HEK293 (cell line): ENCODE results near the gene HNRNPUL2.

Source experiments
- CTCF ChIA-PET: fragments of 350-600 bp; formaldehyde crosslinking; extraction: SDS; loops from one replicate; lab custom pipeline; 2021; ENCODE audit warnings: antibody characterized with exemption; lab: Yijun Ruan, JAX
- POLR2A ChIA-PET: fragments of 300-600 bp; formaldehyde crosslinking; extraction: SDS; loops from one replicate; lab custom pipeline; 2020; ENCODE audit warnings: antibody characterized with exemption, inconsistent platforms; lab: Yijun Ruan, JAX
- H3K27ac ChIP-seq: fragments of 200-500 bp; sonication (Bioruptor generic); 2 replicates; pipeline ENCODE4 v1.5.1; 2014; ENCODE audit warnings: low read depth, low read length, control low read depth, inconsistent platforms; ENCODE audit errors: extremely low read depth
- H3K36me3 ChIP-seq, 2 experiments: fragments of 200-500 bp in 1 of 2; sonication (Bioruptor generic) in 1 of 2; 1 replicate in 1 of 2; 2 replicates in 1 of 2; pipeline ENCODE4 v1.5.1; 2014 to 2017; ENCODE audit warnings: inconsistent platforms in 2 of 2, low read length in 2 of 2; ENCODE audit not compliant: control insufficient read depth in 2 of 2, insufficient read depth in 1 of 2
- H3K4me1 ChIP-seq: fragments of 200-500 bp; sonication (Bioruptor generic); 2 replicates; pipeline ENCODE4 v1.5.1; 2014; ENCODE audit warnings: mild to moderate bottlenecking, low read length, inconsistent platforms; ENCODE audit not compliant: control insufficient read depth, insufficient read depth
- H3K4me3 ChIP-seq: 2 replicates; pipeline ENCODE4 v1.5.1; 2011; ENCODE audit warnings: low read depth, mild to moderate bottlenecking, control low read depth, low read length, moderate library complexity
- H3K9me3 ChIP-seq: fragments of 200-500 bp; sonication (Bioruptor generic); 2 replicates; pipeline ENCODE4 v1.5.1; 2014; ENCODE audit warnings: low read depth, low read length, inconsistent platforms; ENCODE audit not compliant: control insufficient read depth, insufficient read depth
- GFI1B ChIP-seq: fragments of 450-650 bp; formaldehyde crosslinking; IDR thresholded peaks from 2 replicates; pipeline ENCODE4 v1.5.1; 2016; ENCODE audit warnings: missing biosample characterization, missing genetic modification characterization
- HOXC10 ChIP-seq: sonication (generic); formaldehyde crosslinking; IDR thresholded peaks from 2 replicates; pipeline ENCODE4 v1.8.1; 2023; ENCODE audit warnings: mild to moderate bottlenecking, missing genetic modification reagents
- HOXD13 ChIP-seq: sonication (generic); formaldehyde crosslinking; IDR thresholded peaks from 2 replicates; pipeline ENCODE4 v1.8.0; 2022; ENCODE audit warnings: missing genetic modification reagents, borderline replicate concordance
- PRDM4 ChIP-seq: fragments of 450-650 bp; formaldehyde crosslinking; IDR thresholded peaks from 2 replicates; pipeline ENCODE4 v1.5.1; 2017; ENCODE audit warnings: missing biosample characterization, missing genetic modification characterization
- RBAK ChIP-seq: fragments of 450-650 bp; formaldehyde crosslinking; IDR thresholded peaks from 2 replicates; pipeline ENCODE4 v1.5.1; 2016; ENCODE audit warnings: missing biosample characterization, missing genetic modification characterization
- SCRT1 ChIP-seq: fragments of 450-650 bp; formaldehyde crosslinking; IDR thresholded peaks from 2 replicates; pipeline ENCODE4 v1.5.1; 2016; ENCODE audit warnings: missing biosample characterization, missing genetic modification characterization, borderline replicate concordance
- ZBTB10 ChIP-seq: fragments of 450-650 bp; formaldehyde crosslinking; IDR thresholded peaks from 2 replicates; pipeline ENCODE4 v1.5.1; 2016; ENCODE audit warnings: missing biosample characterization, missing genetic modification characterization
- ZBTB17 ChIP-seq: fragments of 450-650 bp; formaldehyde crosslinking; IDR thresholded peaks from 2 replicates; pipeline ENCODE4 v1.5.1; 2016; ENCODE audit warnings: missing biosample characterization, missing genetic modification characterization
- ZBTB20 ChIP-seq: fragments of 450-650 bp; formaldehyde crosslinking; IDR thresholded peaks from 2 replicates; pipeline ENCODE4 v1.5.1; 2016; ENCODE audit warnings: missing biosample characterization, missing genetic modification characterization
- ZBTB21 ChIP-seq: fragments of 450-650 bp; formaldehyde crosslinking; IDR thresholded peaks from 2 replicates; pipeline ENCODE4 v1.5.1; 2017; ENCODE audit warnings: missing biosample characterization, missing genetic modification characterization
- ZFP37 ChIP-seq: fragments of 450-650 bp; formaldehyde crosslinking; IDR thresholded peaks from 2 replicates; pipeline ENCODE4 v1.5.1; 2016; ENCODE audit warnings: missing biosample characterization, missing genetic modification characterization
- ZNF2 ChIP-seq: fragments of 450-650 bp; formaldehyde crosslinking; IDR thresholded peaks from 2 replicates; pipeline ENCODE4 v1.5.1; 2016; ENCODE audit warnings: missing biosample characterization, missing genetic modification characterization
- ZNF223 ChIP-seq: fragments of 450-650 bp; formaldehyde crosslinking; IDR thresholded peaks from 2 replicates; pipeline ENCODE4 v1.5.1; 2016; ENCODE audit warnings: missing biosample characterization, missing genetic modification characterization
- ZNF280C ChIP-seq: fragments of 450-650 bp; formaldehyde crosslinking; IDR thresholded peaks from 2 replicates; pipeline ENCODE4 v1.5.1; 2016; ENCODE audit warnings: missing biosample characterization, missing genetic modification characterization
- ZNF280D ChIP-seq: fragments of 450-650 bp; formaldehyde crosslinking; IDR thresholded peaks from 2 replicates; pipeline ENCODE4 v1.5.1; 2016; ENCODE audit warnings: missing biosample characterization, missing genetic modification characterization
- ZNF292 ChIP-seq: fragments of 450-650 bp; formaldehyde crosslinking; IDR thresholded peaks from 2 replicates; pipeline ENCODE4 v1.5.1; 2016; ENCODE audit warnings: low read depth, missing biosample characterization, missing genetic modification characterization, borderline replicate concordance
- ZNF391 ChIP-seq: fragments of 450-650 bp; formaldehyde crosslinking; IDR thresholded peaks from 2 replicates; pipeline ENCODE4 v1.5.1; 2016; ENCODE audit warnings: low read depth, missing biosample characterization, missing genetic modification characterization, borderline replicate concordance
- ZNF394 ChIP-seq: fragments of 450-650 bp; formaldehyde crosslinking; IDR thresholded peaks from 2 replicates; pipeline ENCODE4 v1.5.1; 2016; ENCODE audit warnings: missing biosample characterization, missing genetic modification characterization, mild to moderate bottlenecking, moderate library complexity, borderline replicate concordance
- ZNF558 ChIP-seq: fragments of 450-650 bp; formaldehyde crosslinking; IDR thresholded peaks from 2 replicates; pipeline ENCODE4 v1.5.1; 2016; ENCODE audit warnings: missing biosample characterization, missing genetic modification characterization
- ZNF600 ChIP-seq: fragments of 450-650 bp; formaldehyde crosslinking; IDR thresholded peaks from 2 replicates; pipeline ENCODE4 v1.5.1; 2016; ENCODE audit warnings: missing biosample characterization, missing genetic modification characterization
- ZNF621 ChIP-seq: fragments of 450-650 bp; formaldehyde crosslinking; IDR thresholded peaks from 2 replicates; pipeline ENCODE4 v1.5.1; 2017; ENCODE audit warnings: missing biosample characterization, missing genetic modification characterization
- ZNF768 ChIP-seq: fragments of 450-650 bp; formaldehyde crosslinking; IDR thresholded peaks from 2 replicates; pipeline ENCODE4 v1.5.1; 2018; ENCODE audit warnings: missing biosample characterization, mild to moderate bottlenecking, missing genetic modification characterization
- ZNF843 ChIP-seq: fragments of 450-650 bp; formaldehyde crosslinking; IDR thresholded peaks from 2 replicates; pipeline ENCODE4 v1.5.1; 2016; ENCODE audit warnings: missing biosample characterization, missing genetic modification characterization
- TF ChIP-seq, protein P1 (sequence below): fragments of 450-650 bp; formaldehyde crosslinking; IDR thresholded peaks from 2 replicates; pipeline ENCODE4 v1.5.1; 2016; ENCODE audit warnings: missing biosample characterization, missing genetic modification characterization

HNRNPUL2 gene

DNA sequence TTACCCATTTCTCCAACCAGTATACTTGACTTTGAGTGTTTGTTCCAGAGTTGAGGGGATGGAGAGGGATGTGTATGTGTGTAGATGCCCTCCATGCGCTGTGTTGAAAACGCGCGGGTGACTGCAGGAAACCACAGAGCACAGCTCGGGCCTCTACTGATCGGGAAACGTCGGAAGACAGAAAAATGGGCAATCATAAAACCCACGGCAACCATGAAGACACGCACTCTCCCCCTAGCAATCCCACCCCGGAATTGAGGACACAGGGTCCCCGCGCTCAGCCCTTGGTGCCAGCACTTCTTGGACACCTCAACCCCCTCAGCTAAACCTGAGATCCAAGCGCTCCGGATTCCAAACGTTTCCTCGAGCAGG lies 56.0 kb downstream of the HNRNPUL2 start:
- peak overlapping the region; percentile 65 for H3K27ac ChIP-seq
- no peaks in the 10 kb centered on the region for H3K9me3 ChIP-seq
- H3K4me3 ChIP-seq: peak overlapping the region; percentile 84
- ChIA-PET POLR2A (interaction anchor here (0.6 to 7.2 kb wide), 35 partner anchors 8 to 216 kb away, joined by 3 to 72 read pairs (median 10); partner anchors contain the start of genes AHNAK, B3GAT3, BSCL2 and C11orf98), CTCF (interaction anchor here (1.2 to 2.4 kb wide), 3 partner anchors 10 to 60 kb away, joined by 3 to 8 read pairs (median 6); no protein-coding TSS in a partner anchor)
- H3K36me3 ChIP-seq: peaks cover 3 to 46% of the 10 kb centered on the region in 2 experiments; a peak in 2 of 3 replicates
- no peaks in the 10 kb centered on the region for H3K4me1 ChIP-seq
- TF ChIP-seq ZNF280D (tag by site-specific recombination) (0 out of 2 replicates have a peak, but pooled peaks have one; percentile 23), ZNF394 (tag by site-specific recombination) (0 out of 2 replicates have a peak, but pooled peaks have one; percentile 32), ZBTB10 (tag by site-specific recombination) (no peak), ZNF768 (no peak), ZNF391 (tag by site-specific recombination) (peak; percentile 66; the same call in 1 of the 2 replicates), HOXC10 (CRISPR knock-in tag) (no peak), SCRT1 (no peak), ZNF223 (no peak), HOXD13 (CRISPR knock-in tag) (no peak), GFI1B (no peak), ZNF292 (tag by site-specific recombination) (no peak), ZNF621 (tag by site-specific recombination) (no peak), ZBTB17 (tag by site-specific recombination) (peak; percentile 89), ZNF2 (tag by site-specific recombination) (0 out of 2 replicates have a peak, but pooled peaks have one; percentile 29), ZBTB21 (tag by site-specific recombination) (no peak), ZFP37 (peak; percentile 33; the same call in 1 of the 2 replicates), ZBTB20 (peak; percentile 97), ZNF600 (tag by site-specific recombination) (peak; percentile 72), ZNF843 (0 out of 2 replicates have a peak, but pooled peaks have one; percentile 44), ZNF280C (tag by site-specific recombination) (no peak), PRDM4 (tag by site-specific recombination) (peak; percentile 23; the same call in 1 of the 2 replicates), RBAK (no peak), ZNF558 (tag by site-specific recombination) (0 out of 2 replicates have a peak, but pooled peaks have one; percentile 49)
- TF ChIP-seq, protein P1, sequence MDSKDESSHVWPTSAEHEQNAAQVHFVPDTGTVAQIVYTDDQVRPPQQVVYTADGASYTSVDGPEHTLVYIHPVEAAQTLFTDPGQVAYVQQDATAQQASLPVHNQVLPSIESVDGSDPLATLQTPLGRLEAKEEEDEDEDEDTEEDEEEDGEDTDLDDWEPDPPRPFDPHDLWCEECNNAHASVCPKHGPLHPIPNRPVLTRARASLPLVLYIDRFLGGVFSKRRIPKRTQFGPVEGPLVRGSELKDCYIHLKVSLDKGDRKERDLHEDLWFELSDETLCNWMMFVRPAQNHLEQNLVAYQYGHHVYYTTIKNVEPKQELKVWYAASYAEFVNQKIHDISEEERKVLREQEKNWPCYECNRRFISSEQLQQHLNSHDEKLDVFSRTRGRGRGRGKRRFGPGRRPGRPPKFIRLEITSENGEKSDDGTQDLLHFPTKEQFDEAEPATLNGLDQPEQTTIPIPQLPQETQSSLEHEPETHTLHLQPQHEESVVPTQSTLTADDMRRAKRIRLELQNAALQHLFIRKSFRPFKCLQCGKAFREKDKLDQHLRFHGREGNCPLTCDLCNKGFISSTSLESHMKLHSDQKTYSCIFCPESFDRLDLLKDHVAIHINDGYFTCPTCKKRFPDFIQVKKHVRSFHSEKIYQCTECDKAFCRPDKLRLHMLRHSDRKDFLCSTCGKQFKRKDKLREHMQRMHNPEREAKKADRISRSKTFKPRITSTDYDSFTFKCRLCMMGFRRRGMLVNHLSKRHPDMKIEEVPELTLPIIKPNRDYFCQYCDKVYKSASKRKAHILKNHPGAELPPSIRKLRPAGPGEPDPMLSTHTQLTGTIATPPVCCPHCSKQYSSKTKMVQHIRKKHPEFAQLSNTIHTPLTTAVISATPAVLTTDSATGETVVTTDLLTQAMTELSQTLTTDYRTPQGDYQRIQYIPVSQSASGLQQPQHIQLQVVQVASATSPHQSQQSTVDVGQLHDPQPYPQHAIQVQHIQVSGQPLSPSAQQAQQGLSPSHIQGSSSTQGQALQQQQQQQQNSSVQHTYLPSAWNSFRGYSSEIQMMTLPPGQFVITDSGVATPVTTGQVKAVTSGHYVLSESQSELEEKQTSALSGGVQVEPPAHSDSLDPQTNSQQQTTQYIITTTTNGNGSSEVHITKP (tag by site-specific recombination): peak; percentile 83
